SK-N-SH (cell line): ENCODE data around the gene ALPL. TPM values are rescaled to one million over a fixed set of nuclear protein-coding genes. Genes with fewer than 3 reads are reported as not detected.

Experiments used
- CTCF ChIA-PET: fragments of 300-600, 350-600 bp; formaldehyde crosslinking; extraction: SDS; loops from one replicate; lab custom pipeline; 2021; lab: Yijun Ruan, JAX
- POLR2A ChIA-PET: fragments of 350-600 bp; sonication (Branson Sonifier 250); formaldehyde crosslinking; extraction: SDS; loops from one replicate; lab custom pipeline; 2020; ENCODE audit warnings: antibody characterized with exemption, inconsistent platforms; lab: Yijun Ruan, JAX
- DNase-seq: peaks from one replicate; pipeline ENCODE4 v3.0.0; 2012
- H2AFZ ChIP-seq: fragments of 200-600 bp; sonication (generic); 2 replicates; pipeline ENCODE4 v1.8.1; 2016; ENCODE audit warnings: antibody characterized with exemption, mild to moderate bottlenecking, low read depth
- H3F3A ChIP-seq: fragments of 200-600 bp; sonication (generic); replicated peaks from 2 replicates; pipeline ENCODE3; 2016; ENCODE audit warnings: antibody characterized with exemption, mild to moderate bottlenecking; ENCODE audit not compliant: insufficient read depth
- H3K27ac ChIP-seq, 2 experiments: fragments of 200-500 bp in 1 of 2; fragments of 200-600 bp in 1 of 2; sonication (Bioruptor generic) in 1 of 2; sonication (generic), shearing (Covaris generic) in 1 of 2; 2 replicates each; pipeline versions ENCODE4 v1.5.1 to v1.6.1; 2014 to 2016; ENCODE audit warnings: low read depth in 2 of 2, inconsistent platforms in 1 of 2, low read length in 1 of 2, mild to moderate bottlenecking in 1 of 2, mixed read lengths in 1 of 2
- H3K27me3 ChIP-seq: fragments of 200-600 bp; sonication (generic), shearing (Covaris generic); 2 replicates; pipeline ENCODE4 v1.6.1; 2016; ENCODE audit warnings: mixed run types; ENCODE audit not compliant: insufficient read depth
- H3K36me3 ChIP-seq, 2 experiments: fragments of 200-500 bp in 1 of 2; fragments of 200-600 bp in 1 of 2; sonication (Bioruptor generic) in 1 of 2; sonication (generic) in 1 of 2; replicated peaks in 1 of 2; 2 replicates each; pipeline versions ENCODE3 to v1.5.1; 2014 to 2016; ENCODE audit warnings: low read length in 1 of 2, mild to moderate bottlenecking in 1 of 2; ENCODE audit not compliant: insufficient read depth in 2 of 2, control insufficient read depth in 1 of 2
- H3K4me1 ChIP-seq, 2 experiments: fragments of 200-500 bp in 1 of 2; fragments of 200-600 bp in 1 of 2; sonication (Bioruptor generic) in 1 of 2; sonication (generic), shearing (Covaris generic) in 1 of 2; 2 replicates each; pipeline versions ENCODE4 v1.5.1 to v1.6.1; 2014 to 2016; ENCODE audit warnings: low read depth in 1 of 2, low read length in 1 of 2, mixed run types in 1 of 2; ENCODE audit not compliant: insufficient read depth in 2 of 2, control insufficient read depth in 1 of 2
- H3K4me2 ChIP-seq: fragments of 200-600 bp; sonication (generic), shearing (Covaris generic); 2 replicates; pipeline ENCODE4 v1.6.1; 2017; ENCODE audit warnings: mixed run types
- H3K4me3 ChIP-seq, 2 experiments: fragments of 200-500 bp in 1 of 2; fragments of 200-600 bp in 1 of 2; sonication (Bioruptor generic) in 1 of 2; sonication (generic), shearing (Covaris generic) in 1 of 2; 2 replicates each; pipeline versions ENCODE4 v1.5.1 to v1.8.1; 2014 to 2016; ENCODE audit warnings: low read depth in 2 of 2, inconsistent platforms in 1 of 2, low read length in 1 of 2, mild to moderate bottlenecking in 1 of 2, mixed read lengths in 1 of 2, moderate library complexity in 1 of 2
- H3K79me2 ChIP-seq: fragments of 200-600 bp; sonication (generic); 2 replicates; pipeline ENCODE4 v1.8.1; 2017; ENCODE audit warnings: mild to moderate bottlenecking; ENCODE audit not compliant: insufficient read depth
- H3K9ac ChIP-seq: fragments of 200-600 bp; sonication (generic); 2 replicates; pipeline ENCODE4 v1.6.1; 2017; ENCODE audit warnings: mixed run types
- H3K9me2 ChIP-seq: fragments of 200-600 bp; sonication (generic); 2 replicates; pipeline ENCODE4 v1.6.1; 2017; ENCODE audit warnings: mixed run types
- H3K9me3 ChIP-seq: fragments of 200-600 bp; sonication (generic); 2 replicates; pipeline ENCODE4 v1.6.1; 2017; ENCODE audit warnings: mixed run types, mild to moderate bottlenecking, moderate library complexity
- H4K20me1 ChIP-seq: fragments of 200-600 bp; sonication (generic); 2 replicates; pipeline ENCODE4 v1.6.1; 2017; ENCODE audit warnings: mild to moderate bottlenecking, mixed run types; ENCODE audit not compliant: insufficient read depth
- CHD2 ChIP-seq: fragments of 150-350 bp; IDR thresholded peaks from 2 replicates; pipeline ENCODE4 v1.6.1; 2018; ENCODE audit warnings: low read length; ENCODE audit not compliant: partially characterized antibody
- CTCF ChIP-seq: fragments of 200-600 bp; sonication (generic); IDR thresholded peaks from 2 replicates; pipeline ENCODE4 v1.6.1; 2017; ENCODE audit warnings: antibody characterized with exemption, mild to moderate bottlenecking, moderate library complexity
- FOXM1 ChIP-seq: IDR thresholded peaks from 2 replicates; pipeline ENCODE4 v1.4.0; 2012; ENCODE audit warnings: low read depth, mild to moderate bottlenecking
- GABPA ChIP-seq: IDR thresholded peaks from 2 replicates; pipeline ENCODE4 v1.4.0; 2012; ENCODE audit warnings: low read depth, mild to moderate bottlenecking
- IRF3 ChIP-seq: fragments of 150-350 bp; IDR thresholded peaks from 2 replicates; pipeline ENCODE4 v1.6.1; 2016; ENCODE audit warnings: mild to moderate bottlenecking, low read depth, low read length
- NRF1 ChIP-seq: IDR thresholded peaks from 2 replicates; pipeline ENCODE4 v1.6.1; 2012; ENCODE audit warnings: low read depth, mild to moderate bottlenecking, low read length
- POLR2AphosphoS5 ChIP-seq: IDR thresholded peaks from 2 replicates; pipeline ENCODE4 v1.6.1; 2012; ENCODE audit warnings: low read depth, low read length
- RCOR1 ChIP-seq: fragments of 150-350 bp; IDR thresholded peaks from 2 replicates; pipeline ENCODE4 v1.6.1; 2017; ENCODE audit warnings: antibody characterized with exemption, low read length
- SMC3 ChIP-seq: IDR thresholded peaks from 2 replicates; pipeline ENCODE4 v1.6.1; 2012; ENCODE audit warnings: low read depth, low read length, improper control_type of control experiment
- TCF12 ChIP-seq: IDR thresholded peaks from 2 replicates; pipeline ENCODE4 v1.4.0; 2012
- WGBS: methylation state at CpG from one replicate; pipeline ENCODE4 v1.1.6; 2017; ENCODE audit warnings: low lambda C conversion rate; 5-methylcytosine and 5-hydroxymethylcytosine counted together
- polyA plus RNA-seq, 3 experiments: library from polyadenylated mRNA; depleted of rRNA; stranded (reverse); fragments of >200 nt; gene quantifications; 2 replicates each; pipeline ENCODE4 v1.2.3, GENCODE V29; 2012
- TF ChIP-seq, protein P1 (sequence below): IDR thresholded peaks from 2 replicates; pipeline ENCODE4 v1.4.0; 2012; ENCODE audit warnings: low read depth, borderline replicate concordance

The ALPL gene
- polyA plus RNA-seq, 1 of the 3 experiments (the other 2 are of a cell fraction), result 0.69 TPM

- no peaks in the 10 kb centered on the region for H3K36me3 ChIP-seq
- WGBS, result 87% methylated on average over 12 of the region's 13 CpGs
- POLR2A ChIA-PET, result no interaction called here
- DNase-seq, result no peak
- H3F3A ChIP-seq, result no peaks in the 10 kb centered on the region
- CTCF ChIA-PET, result interaction anchor here (0.6 to 6.2 kb wide), 20 partner anchors 16 to 340 kb away, joined by 3 to 133 read pairs (median 4); partner anchors contain the start of gene ALPL
- TF ChIP-seq NRF1 (no peak), CTCF (no peak), CHD2 (no peak), TCF12 (no peak)
- TF ChIP-seq, protein P1, sequence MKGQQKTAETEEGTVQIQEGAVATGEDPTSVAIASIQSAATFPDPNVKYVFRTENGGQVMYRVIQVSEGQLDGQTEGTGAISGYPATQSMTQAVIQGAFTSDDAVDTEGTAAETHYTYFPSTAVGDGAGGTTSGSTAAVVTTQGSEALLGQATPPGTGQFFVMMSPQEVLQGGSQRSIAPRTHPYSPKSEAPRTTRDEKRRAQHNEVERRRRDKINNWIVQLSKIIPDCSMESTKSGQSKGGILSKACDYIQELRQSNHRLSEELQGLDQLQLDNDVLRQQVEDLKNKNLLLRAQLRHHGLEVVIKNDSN, result no peak
- H2AFZ ChIP-seq, result no peak overlapping the region
- H3K27ac ChIP-seq, result no peak overlapping the region
- peaks cover 7 to 11% of the 10 kb centered on the region in 2 experiments; a peak in 2 of 4 replicates for H3K4me1 ChIP-seq
- H3K27me3 ChIP-seq, result no peaks in the 10 kb centered on the region
- H3K9me3 ChIP-seq, result no peaks in the 10 kb centered on the region
- H4K20me1 ChIP-seq, result no peaks in the 10 kb centered on the region
- H3K79me2 ChIP-seq, result no peaks in the 10 kb centered on the region
- no peak overlapping the region for H3K4me3 ChIP-seq
- no peak overlapping the region for H3K9ac ChIP-seq
- no peaks in the 10 kb centered on the region for H3K9me2 ChIP-seq
- no peak overlapping the region for H3K4me2 ChIP-seq
These were observed 63.6 kb downstream of the ALPL start for GRCh38 chr1:21572735-21573277.

DNA sequence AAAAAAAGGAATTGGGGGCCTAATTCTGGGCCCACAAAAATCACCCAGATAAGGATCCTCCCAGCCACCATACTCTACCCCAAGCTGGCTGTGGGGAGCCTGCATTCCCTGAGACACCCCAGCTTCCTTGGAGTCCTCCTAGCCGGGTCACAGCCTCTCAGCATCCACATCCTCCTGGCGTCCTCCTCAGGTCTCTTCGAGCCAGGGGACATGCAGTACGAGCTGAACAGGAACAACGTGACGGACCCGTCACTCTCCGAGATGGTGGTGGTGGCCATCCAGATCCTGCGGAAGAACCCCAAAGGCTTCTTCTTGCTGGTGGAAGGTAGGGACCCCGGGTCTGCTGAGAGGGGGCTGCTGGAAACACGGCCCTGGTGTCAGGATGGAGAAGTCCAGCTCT lies 64.3 kb downstream of the ALPL start:
- no peaks in the 10 kb centered on the region for H3K27me3 ChIP-seq
- CTCF ChIA-PET, result interaction anchor here (0.6 to 6.2 kb wide), 33 partner anchors 9 to 390 kb away, joined by 3 to 133 read pairs (median 3); partner anchors contain the start of gene ALPL
- H2AFZ ChIP-seq, result no peak overlapping the region
- no peak overlapping the region for H3K4me2 ChIP-seq
- no peaks in the 10 kb centered on the region for H3K9me3 ChIP-seq
- TF ChIP-seq NRF1 (no peak), RCOR1 (no peak), GABPA (no peak), SMC3 (no peak), FOXM1 (no peak), IRF3 (no peak), POLR2AphosphoS5 (no peak)
- TF ChIP-seq, all 33 proteins: peak for 0
- no peak for DNase-seq
- POLR2A ChIA-PET, result no interaction called here
- no peaks in the 10 kb centered on the region for H4K20me1 ChIP-seq
- 94% methylated on average over 11 of the region's 11 CpGs for WGBS
- no peaks in the 10 kb centered on the region for H3K36me3 ChIP-seq
- H3K27ac ChIP-seq, result no peak overlapping the region
- H3K4me3 ChIP-seq, result no peak overlapping the region
- no peaks in the 10 kb centered on the region for H3F3A ChIP-seq
- no peak overlapping the region for H3K9ac ChIP-seq
- peaks cover 4 to 5% of the 10 kb centered on the region in 2 experiments; a peak in 2 of 4 replicates for H3K4me1 ChIP-seq
- no peaks in the 10 kb centered on the region for H3K9me2 ChIP-seq
- no peaks in the 10 kb centered on the region for H3K79me2 ChIP-seq
